A172 (cell line): ENCODE data around the gene ELMO2. TPM values are rescaled to one million over a fixed set of nuclear protein-coding genes. Genes with fewer than 3 reads are reported as not detected.
A peak's percentile ranks its signal among the peaks of the same experiment; 100 is the strongest.

Source experiments
- DNase-seq: peaks from one replicate; pipeline ENCODE4 v3.0.0-alpha.2; 2015; ENCODE audit warnings: low spot score
- total RNA-seq: library from RNA; depleted of rRNA; stranded (reverse); fragments of >200 nt; shearing (Covaris generic); gene quantifications from 2 replicates; pipeline ENCODE4 v1.2.3, GENCODE V29; 2014

Gene ELMO2
- total RNA-seq, 1 experiment from 2014 or later = 44.9 TPM

DNA sequence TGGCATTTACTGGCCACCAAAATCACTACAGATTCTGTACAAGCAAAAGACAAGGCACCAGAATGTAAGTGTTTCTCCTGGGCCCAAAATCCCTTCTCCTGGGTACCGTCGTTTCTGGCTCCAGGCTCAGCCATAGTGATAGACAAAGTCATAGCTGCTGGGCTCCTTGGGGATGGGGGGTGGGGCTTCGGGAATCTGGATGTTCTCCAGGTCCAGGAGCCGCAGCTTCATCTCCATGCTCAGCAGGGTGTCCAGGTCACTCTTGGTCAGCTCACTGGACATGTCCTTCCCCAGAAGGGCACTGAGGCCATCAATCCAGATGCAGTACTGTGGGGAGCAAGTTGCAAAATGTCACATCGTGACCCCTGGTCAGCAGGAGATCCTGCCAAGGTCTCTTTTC, 39.2 kb downstream of the ELMO2 start:
- no peak for DNase-seq

DNA sequence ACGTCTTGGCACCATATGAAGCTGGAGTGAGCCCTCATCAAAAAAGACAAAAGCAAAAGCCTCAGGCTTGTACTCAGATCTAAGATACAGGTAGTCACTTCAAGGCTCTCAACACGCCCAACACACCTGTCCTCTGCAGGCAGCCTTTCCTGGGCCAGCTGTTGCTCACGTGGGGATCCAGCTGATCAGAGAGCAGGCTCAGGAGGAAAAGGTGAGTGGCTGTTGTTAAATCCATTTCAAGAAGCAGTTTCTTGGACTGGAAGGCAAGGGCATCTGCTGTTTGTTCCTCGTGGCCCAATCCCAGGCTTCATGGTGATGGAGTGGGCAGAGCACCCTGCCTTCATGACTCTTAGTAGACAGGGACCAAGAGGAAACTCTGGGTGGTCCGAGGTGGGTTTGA, 39.6 kb downstream of the ELMO2 start:
- DNase-seq = no peak

DNA sequence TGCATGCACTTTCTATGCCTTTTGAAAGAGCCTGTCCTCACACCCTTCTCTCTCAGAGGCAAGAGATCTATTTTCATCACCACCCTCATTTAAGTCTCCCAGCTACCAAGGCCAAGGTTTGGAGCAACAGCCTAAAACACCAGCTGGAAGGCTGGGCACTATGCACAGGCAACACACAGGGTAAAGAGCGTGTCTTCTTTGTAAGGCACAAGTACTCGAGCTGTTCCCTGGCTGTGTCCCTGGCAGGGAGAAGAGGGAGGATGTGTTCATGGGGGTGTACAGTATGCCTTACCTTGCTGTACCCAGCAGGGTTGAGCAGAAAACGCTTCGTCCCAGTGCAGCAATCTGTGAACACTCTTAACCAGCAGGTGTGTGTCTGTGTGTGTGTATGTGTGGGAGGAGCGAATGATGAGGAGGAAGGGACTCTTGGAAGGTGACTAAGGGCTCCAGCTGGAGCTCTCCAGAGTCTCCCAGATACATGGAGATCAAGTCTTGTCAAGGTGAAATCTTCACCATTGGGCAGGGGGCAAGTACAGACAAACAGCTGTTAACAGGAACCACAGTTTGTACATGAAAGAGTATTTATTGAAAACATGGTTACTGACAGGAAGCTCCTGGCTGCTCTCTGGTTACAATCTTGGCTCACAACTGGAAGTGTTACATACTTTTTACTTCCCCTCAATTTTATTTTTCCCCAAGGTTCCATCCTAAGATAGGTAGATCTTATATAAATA, 40.8 kb downstream of the ELMO2 start:
- DNase-seq = no peak

DNA sequence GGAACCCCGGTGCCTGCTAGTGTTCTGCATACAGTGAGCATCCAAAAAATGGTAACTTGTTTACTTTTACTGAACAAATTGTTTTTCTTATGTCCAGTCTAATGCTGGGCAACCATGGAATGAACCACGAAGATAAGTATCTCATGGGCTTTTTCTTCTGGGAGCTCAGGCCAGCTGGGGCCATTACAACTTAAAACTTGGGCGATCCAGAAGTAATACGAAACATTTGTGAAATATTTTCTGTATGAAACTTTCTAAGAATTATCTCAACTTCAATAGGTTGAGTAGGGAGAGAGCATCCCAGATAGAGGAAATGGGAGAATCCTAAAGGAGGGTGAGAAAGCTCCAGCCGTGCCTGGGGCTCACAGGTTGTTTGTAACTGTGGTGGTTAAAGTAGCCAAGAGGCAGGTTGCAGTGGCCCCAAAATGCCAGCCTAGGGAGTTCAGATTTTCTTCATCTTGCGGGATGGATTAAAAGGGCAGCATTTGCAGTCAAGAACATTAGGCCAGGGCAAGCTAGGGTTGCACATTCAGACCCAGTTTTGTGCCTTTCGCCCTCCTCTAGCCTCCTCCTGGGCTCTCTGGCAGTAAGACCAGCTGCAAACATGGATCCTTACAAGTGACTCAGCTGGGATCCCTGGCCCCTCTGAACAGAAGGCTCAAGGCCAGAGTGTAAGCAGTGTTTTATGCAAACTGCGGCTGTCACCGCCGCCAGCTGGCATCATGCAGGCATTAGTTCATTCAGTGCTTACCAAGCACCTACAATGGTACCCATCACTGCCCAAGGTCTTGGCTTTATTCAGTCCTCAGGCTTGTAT, 41.5 kb downstream of the ELMO2 start:
- DNase-seq = no peak

DNA sequence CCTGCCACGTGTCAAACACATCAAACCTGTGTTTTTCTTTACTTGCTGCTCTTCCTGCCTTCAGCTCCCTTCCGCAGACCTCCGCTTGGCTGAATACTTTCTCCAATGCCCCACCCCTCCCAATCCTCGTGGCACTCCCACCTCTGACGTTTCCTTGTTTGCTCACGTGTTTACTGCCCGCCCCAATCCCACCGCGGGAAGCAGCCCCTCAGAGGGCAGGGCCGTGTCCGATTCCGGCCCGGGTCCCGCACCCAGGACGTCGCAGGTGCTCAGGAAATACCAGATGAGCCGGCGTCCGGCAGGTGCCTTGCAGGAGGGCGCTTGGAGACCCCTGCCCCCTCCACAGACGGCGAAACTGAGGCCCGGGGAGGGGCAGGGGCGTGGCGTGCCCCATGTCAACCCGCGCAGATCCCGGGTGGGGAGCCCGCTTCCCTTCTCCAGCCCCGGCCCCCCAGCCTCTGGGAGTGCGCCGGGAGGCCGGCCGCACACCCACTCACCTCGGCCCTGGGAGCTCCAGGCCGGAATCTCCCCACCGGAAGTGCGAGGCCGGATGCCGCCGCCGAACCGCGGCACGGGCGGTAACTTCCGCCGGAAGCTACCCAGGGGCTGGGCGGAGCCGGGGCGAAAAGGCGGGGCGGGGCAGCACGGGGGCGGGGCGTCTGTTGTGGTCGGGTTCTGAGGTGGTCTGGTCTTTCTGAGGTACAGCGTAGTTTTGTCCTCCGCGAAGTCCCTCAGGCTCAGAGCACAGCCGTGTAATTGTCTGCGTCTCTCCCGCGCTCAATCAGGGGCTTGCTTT, 42.3 kb downstream of the ELMO2 start:
- peak; percentile 78 for DNase-seq

DNA sequence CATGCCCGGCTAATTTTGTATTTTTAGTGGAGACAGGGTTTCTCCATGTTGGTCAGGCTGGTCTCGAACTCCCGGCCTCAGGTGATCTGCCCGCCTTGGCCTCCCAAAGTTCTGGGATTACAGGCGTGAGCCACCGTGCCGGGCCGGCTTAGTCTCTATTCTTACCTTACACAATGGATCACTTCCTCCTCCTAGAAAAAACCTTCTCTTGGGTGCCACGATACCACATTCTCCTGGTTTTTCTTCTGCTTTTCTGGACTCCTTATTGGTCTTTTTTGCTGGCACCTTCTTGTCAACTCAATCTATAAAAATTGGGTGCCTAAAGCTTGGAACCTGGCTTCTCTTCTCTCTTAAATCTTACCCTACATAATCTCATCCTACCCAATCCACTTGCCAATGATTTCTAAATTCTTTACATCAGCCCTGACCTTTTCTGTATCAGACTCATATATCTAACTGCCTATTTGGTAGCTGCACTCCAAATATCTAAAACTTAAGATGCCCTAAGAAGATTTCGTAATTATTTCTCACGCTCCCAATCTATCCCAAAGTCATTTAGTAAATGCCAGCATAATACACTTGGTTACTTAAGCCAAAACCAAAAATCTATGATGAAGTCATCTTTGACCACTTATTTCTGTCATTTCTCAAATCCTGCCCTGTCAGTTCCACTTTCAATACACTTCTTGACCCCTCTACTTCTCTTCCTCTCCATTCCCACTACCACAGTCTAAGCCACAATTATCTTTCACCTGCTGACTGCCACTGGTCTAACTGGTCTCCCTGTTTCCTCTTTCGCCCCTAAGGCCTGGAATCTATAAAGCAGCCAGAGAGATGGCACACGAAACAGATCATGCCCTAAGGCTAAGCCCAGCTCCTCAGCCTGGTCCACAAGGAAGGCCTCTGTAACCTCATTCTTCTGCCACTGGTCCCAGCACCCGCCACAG, 43.2 kb downstream of the ELMO2 start:
- no peak for DNase-seq

DNA sequence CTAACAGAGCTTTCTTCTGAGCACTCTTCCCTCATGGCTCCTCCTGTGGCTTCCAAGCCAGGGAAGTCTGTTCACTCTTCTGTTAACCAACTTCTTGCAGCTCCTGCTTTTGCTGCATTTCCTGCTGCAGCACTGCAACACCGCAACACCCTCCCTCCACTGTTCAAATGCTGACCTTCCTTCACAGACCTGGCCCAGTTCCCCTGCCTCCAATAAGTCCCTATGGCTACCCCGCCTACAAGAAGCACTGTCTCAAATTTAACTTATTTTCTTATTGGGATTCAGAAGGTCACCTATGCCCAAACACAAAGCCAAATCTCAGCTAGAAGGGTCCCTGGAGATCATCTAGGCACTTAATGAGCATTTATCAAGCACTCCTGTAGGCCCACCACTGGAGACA, 44.6 kb downstream of the ELMO2 start:
- no peak for DNase-seq

DNA sequence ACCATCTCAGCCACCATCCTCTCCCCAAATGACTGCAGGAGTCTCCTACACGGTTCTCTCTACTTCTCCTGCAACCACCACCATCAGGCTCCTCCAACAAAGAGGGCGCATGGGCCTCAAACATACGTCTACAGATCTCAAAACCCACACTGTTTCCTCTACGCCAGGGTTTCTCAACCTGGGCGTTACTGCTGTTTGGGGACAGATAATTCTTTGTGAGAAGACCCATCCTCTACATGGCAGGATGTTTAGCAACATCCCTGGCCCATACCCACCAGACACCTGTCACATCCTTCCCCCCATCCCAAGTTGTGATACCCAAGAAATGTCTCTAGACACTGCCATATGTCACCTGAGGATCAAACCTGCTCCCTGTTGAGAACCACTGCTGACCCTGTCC, 45.0 kb downstream of the ELMO2 start:
- no peak for DNase-seq

DNA sequence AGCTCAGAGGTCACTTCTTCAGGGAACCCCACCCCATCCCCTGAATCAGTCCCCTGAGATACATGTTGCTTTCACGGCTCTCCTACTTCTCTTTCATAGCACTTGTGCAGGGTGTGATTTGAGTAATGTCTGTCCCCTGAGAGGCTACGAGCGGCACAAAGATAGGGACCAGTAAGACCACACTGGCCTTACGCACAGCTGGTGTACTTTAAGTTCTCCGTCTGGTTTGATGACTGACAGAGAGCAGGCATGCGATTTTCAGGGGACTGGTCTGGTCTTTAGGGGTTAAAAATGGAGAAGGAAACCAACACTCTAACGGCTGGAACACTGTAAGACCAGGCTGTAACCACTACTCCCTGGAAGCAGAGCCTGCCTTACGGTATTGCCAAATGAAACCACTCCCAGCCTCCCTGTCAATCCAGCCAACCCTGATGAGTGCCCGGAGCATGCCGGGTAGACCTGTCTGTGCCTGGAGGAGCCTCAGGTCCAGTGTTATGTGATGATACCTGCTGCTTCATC, 47.1 kb downstream of the ELMO2 start:
- DNase-seq = no peak

DNA sequence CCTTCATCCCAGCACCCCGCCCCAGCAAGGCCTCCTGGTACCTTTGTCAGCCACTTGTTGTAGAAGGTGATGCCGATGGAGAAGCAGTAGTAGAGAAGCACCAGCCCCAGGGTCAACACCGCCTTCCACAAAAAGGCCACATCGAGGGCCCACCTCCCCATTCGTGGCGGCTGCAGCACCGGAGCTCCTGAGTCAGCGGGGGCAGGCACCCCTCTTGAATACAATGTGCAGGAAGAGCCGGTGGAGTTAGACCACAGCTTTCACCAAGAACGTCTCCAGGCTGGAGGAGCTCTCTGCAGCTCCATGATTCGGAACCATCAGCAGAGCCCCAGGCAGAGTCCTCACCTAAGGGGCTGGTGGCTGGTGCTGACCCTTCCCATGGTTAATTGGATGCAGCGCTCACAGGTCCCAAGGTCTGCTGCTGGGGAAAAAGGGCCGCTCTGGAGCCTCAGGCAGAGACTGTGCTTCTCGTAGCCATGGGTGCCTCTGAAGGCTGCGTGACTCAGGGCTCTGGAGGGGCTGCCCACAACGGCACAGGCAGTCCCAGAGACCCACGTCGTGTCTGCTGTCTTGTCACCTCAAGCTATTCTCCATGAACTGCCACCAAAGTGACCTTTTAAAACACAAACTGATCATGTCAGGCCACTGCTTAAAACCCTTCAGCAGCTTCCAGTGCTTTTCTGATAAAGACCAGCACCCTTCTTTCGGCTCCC, 47.9 kb downstream of the ELMO2 start:
- DNase-seq = no peak

DNA sequence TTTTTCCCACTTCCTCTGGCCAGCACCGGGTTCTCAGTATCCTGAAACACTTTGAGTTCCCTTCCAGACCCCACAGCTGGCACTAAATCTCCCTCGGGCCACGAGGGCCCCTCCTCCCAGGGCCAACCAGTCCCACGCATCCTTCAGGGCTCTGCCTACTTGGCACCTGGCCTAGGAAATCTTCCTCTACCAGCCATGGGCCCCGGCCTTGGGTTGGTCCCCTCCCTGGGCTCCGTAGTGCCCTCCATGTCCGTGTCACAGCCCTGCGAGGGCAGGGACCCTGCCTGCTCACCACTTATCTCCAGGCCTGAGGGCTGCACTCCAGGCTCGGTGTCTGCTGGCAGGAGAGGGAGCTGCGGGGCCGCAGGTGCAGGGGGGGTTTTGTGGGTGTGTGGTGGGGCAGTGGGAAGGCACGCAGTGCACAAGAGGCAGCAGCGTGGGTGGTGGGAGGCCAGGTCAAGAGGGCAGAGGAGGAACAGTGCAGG, 49.3 kb downstream of the ELMO2 start:
- DNase-seq = no peak

DNA sequence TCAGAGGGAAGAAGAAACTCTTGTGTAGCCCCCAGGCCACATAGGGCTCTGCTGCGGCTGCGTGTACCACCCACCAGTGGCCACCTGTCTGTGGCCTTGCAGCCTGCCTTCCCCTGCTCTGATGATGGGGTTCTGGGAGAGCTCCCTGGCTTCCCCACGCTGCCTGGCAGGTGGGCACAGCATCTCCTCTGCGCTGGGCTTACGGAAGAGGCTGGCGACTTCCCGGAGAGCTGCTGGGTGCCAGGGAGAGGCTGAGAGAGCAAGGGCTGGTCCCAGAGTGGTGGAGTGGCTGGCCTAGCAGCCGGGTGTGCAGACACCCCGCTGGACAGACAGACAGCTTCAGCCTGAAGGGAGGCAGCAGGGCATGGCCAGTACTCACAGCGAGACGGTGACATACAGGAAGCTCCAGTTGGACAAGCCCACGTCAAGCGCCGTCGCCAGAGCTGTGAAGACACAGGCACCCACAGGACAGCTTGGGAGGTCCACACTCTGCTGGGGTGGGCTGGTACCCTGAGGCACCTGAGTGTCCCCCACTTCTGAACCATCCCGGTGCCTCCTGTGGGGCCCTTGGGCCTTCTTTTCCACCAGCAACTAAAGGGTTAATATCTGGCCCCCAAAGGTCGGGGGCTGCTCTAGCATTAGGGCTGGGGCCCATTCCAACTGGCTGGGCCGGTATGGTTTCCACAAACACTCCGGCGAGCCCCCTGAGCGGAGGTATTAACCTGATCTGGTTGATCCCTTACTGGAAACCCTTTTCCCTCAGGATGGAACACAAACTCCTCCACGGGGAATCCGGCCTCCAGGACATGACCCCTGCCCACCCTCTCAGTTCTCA, 50.0 kb downstream of the ELMO2 start:
- no peak for DNase-seq

DNA sequence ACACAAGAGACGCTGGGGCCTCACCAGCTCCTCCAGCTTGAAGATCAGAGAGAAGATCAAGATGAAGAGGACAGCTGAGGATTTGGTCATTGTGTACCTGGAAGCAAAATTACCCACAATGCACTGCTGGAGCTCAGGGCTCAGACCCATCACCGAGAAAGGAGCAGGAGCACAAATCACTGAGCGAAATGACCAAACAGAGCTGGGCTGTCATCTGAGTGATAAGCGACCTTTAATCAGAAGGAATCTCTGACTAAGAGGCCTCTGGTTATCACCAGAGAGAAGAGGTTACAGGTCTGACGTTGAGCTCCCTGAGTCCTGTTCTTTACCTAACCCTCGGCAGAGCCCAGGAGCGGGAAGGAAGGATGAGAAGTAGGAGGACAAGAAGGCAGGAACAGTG, 50.6 kb downstream of the ELMO2 start:
- no peak for DNase-seq

DNA sequence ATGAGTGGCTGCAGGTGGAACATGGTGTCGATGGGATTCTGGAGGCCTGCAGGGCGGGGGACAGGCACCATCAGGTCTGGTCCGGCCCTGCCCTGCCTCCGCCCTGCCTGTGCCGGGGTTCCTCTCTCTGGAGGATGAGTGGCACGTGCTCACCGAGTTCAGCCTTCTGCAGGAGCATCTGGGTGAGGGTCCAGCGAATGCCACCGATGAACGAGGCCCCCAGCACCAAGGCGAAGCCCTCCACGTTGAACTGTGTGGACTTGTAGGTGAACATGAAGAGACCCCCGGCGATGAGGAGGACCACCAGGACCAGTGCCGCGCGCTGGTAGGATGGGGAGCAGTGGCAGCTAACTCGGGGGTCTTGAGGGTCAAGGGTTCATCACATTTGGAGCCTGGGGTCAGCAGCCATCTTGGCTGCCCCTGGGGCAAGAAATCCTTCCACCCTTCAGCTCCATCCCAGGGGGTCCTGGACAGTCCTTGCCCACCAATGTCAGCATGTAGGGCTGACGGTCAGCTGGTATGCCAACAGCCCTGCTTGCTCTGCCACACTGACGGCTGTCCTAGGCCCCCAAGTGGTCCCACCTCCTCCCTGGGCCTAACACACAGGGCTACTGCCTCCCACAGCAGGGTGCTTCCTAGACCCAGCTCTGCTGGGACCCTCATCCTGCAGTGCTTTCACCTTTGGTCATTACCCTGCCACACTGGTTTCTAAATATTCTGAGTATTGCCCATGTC, 51.3 kb downstream of the ELMO2 start:
- DNase-seq = no peak

DNA sequence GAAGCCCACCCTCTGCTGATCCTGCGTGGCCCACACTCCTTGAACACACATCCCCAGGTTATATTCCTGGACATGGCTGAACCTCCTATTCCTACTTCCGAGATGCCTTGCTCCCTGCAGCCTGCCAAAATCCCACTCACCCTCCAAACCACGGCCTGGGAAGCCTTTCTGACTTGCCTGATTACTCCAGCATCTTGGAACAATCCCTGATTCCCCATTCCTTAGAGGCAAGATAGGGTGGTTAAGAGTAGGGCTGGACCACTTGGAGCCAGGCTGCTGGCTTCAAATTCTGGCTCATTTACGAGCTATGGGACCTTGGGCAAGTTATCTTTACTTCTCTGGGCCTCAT, 52.2 kb downstream of the ELMO2 start:
- DNase-seq = no peak

DNA sequence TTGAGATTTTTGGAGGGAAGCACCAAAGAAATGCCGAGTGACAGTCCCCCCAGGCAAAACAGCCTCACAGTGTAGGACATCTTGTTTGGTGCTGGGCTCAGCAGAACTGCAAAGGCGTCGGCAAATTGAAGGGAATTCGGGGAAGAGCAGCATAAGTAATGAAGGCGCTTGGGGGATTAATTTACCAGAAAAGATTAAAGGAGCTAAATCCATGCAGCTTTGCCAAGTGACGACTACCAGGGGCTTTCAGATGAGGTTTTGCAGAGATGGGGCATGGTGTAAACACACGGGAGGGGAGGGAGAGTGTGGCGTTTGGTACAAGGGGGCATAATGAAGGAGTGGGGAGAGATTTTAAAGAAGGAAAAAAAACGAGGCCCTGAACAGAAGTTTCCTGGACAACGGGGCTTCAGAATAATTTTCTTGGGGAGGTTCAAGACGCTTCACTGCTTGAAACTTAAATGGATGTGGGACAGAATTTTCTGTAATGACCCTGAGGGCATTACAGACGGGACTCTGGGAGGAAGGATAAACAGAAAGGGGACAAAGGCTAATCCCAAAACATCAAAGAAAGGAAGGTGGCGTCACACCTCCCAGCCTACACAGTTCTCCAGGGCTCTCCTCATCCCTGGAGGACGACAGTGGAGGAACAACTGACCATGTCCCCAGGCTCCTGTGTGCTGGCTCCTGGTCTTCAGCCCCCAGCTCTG, 52.8 kb downstream of the ELMO2 start:
- DNase-seq = no peak

DNA sequence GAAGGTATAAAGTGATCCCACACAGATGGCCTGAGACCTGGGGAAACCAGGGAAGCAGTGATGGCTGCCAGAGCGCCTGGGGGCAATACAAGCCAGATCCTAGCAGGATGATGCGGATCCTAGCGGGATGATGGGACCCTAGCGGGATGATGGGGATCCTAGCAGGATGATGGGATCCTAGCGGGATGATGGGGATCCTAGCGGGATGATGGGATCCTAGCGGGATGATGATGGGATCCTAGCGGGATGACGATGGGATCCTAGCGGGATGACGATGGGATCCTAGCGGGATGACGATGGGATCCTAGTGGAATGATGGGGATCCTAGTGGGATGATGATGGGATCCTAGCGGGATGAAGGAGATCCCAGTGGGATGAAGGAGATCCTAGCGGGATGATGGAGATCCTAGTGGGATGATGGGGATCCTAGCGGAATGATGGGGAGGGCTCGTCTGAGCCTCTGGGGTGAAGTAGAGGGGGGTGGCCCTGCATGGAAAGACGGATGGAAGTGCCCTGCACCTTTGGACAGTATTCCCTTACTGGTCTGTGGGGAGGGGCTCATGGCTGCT, 54.0 kb downstream of the ELMO2 start:
- no peak for DNase-seq
